Suprapubic skin (tissue), 4 donors: ENCODE results near the gene MORF4L2. TPM values are rescaled to one million over a fixed set of nuclear protein-coding genes. Genes with fewer than 3 reads are reported as not detected.

ENCODE experiments used
- DNase-seq, 2 donors: peaks; one replicate each; pipeline ENCODE4 v3.0.0-alpha.2; 2019; ENCODE audit warnings: low spot score in 2 of 2
- H3K27ac ChIP-seq: fragments of 200-600 bp; sonication (generic); one replicate; pipeline ENCODE4 v1.5.1; 2019
- H3K27me3 ChIP-seq: fragments of 200-600 bp; sonication (generic); one replicate; pipeline ENCODE4 v1.5.1; 2019
- H3K36me3 ChIP-seq: fragments of 200-600 bp; sonication (generic); one replicate; pipeline ENCODE4 v1.5.1; 2019
- H3K4me1 ChIP-seq: fragments of 200-600 bp; sonication (generic); one replicate; pipeline ENCODE4 v1.5.1; 2019
- H3K4me3 ChIP-seq: fragments of 200-600 bp; sonication (generic); one replicate; pipeline ENCODE4 v1.5.1; 2019; ENCODE audit warnings: mild to moderate bottlenecking
- H3K9me3 ChIP-seq: fragments of 200-600 bp; sonication (generic); one replicate; pipeline ENCODE4 v1.5.1; 2019
- CTCF ChIP-seq, 2 donors: fragments of 200-600 bp in 1 of 2; fragments of 450-650 bp in 1 of 2; sonication (generic) in 1 of 2; IDR thresholded peaks; one replicate each; pipeline ENCODE4 v1.5.1; 2016 to 2019; ENCODE audit warnings: antibody characterized with exemption in 2 of 2, mild to moderate bottlenecking in 1 of 2, moderate library complexity in 1 of 2
- EP300 ChIP-seq: sonication (generic); formaldehyde crosslinking; IDR thresholded peaks from one replicate; pipeline ENCODE4 v1.6.1; 2017; ENCODE audit warnings: antibody characterized with exemption
- POLR2A ChIP-seq, 2 donors: fragments of 450-650 bp; IDR thresholded peaks; one replicate each; pipeline ENCODE4 v1.6.1; 2017; ENCODE audit warnings: antibody characterized with exemption in 2 of 2, mild to moderate bottlenecking in 2 of 2, moderate library complexity in 2 of 2
- POLR2AphosphoS5 ChIP-seq, 3 donors: sonication (generic); formaldehyde crosslinking; IDR thresholded peaks; one replicate each; pipeline ENCODE4 v1.6.1; 2017; ENCODE audit warnings: antibody characterized with exemption in 3 of 3
- WGBS: methylation state at CpG from one replicate; pipeline ENCODE4 v1.1.5; 2018; 5-methylcytosine and 5-hydroxymethylcytosine counted together
- total RNA-seq, 4 donors: library from RNA; depleted of rRNA; stranded (reverse); fragments of >200 nt; gene quantifications; one replicate each; pipeline ENCODE4 v1.1.0, GENCODE V29; 2016

The MORF4L2 gene
- total RNA-seq, 4 donors from 2014 or later: 167 to 288 (median 246) TPM

DNA sequence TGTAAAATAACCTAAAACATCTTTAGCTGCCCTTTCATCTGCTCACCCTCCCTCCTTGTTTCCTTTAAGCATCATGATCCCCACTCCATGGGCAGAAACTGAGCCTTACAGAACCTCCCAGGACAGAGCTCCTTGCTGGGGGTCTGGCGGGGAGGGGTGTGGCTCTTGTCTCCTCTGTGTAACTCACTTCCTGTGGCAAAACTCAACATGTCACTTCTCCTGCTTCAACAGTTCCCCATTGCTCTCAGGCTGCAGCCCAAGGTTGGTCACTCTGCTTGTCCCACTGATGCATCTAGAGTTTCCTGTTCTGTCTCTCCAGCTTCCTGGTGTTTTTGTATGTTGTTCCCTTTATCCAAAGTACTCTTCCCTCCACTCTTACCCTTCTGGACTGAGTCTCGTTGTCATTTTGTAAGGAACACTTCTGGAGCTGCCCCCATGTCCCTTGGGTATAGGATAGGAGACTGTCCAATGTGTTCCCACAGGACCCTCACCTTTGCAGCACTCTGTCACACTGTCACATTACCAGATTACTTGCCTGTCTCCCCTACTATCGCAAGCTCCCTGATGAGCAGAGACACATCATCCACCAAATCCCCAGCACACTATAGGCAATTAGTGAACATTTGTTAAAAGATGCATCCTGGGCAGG, 43.8 kb upstream of the MORF4L2 start:
- H3K4me1 ChIP-seq: peaks cover 10% of the 10 kb centered on the region
- no peaks in the 10 kb centered on the region for H3K27me3 ChIP-seq
- 72% methylated on average over 3 of the region's 3 CpGs for WGBS
- no peak overlapping the region for H3K4me3 ChIP-seq
- no peaks in the 10 kb centered on the region for H3K9me3 ChIP-seq
- H3K27ac ChIP-seq: no peak overlapping the region
- no peaks in the 10 kb centered on the region for H3K36me3 ChIP-seq
- TF ChIP-seq POLR2A (IDR thresholded peaks at IDR 0.05) (no peak), CTCF (IDR thresholded peaks at IDR 0.05) (no peak), POLR2AphosphoS5 (IDR thresholded peaks at IDR 0.05) (no peak), EP300 (no peak)
- no peak for DNase-seq

DNA sequence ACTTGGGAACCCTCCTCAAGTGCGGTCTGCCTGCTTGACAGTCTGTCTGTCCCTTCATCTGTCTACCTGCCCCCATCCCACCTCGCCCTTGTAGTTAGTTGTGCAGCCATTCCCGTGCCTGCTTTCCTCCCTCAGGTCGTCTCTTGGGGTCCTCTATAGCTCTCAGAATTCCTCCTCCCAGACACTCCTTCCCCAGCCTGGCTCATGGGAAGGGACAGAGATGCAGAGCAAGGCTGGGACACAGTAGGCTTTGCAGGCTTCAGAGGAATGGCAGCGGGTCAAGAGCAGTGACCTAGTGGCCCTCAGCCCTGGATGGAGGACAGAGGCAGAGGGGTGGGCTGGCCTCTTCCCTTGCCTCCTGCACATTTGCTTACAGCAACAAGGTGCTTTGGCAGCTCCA, 42.5 kb upstream of the MORF4L2 start:
- Histone ChIP-seq H3K36me3 (no peaks in the 10 kb centered on the region), H3K27ac (no peak overlapping the region), H3K4me3 (no peak overlapping the region), H3K9me3 (no peaks in the 10 kb centered on the region), H3K4me1 (peaks cover 10% of the 10 kb centered on the region), H3K27me3 (no peaks in the 10 kb centered on the region)
- TF ChIP-seq POLR2A (IDR thresholded peaks at IDR 0.05) (no peak), CTCF (IDR thresholded peaks at IDR 0.05) (no peak), POLR2AphosphoS5 (IDR thresholded peaks at IDR 0.05) (no peak)
- no peak for DNase-seq
- 72% methylated on average over 5 of the region's 5 CpGs for WGBS

DNA sequence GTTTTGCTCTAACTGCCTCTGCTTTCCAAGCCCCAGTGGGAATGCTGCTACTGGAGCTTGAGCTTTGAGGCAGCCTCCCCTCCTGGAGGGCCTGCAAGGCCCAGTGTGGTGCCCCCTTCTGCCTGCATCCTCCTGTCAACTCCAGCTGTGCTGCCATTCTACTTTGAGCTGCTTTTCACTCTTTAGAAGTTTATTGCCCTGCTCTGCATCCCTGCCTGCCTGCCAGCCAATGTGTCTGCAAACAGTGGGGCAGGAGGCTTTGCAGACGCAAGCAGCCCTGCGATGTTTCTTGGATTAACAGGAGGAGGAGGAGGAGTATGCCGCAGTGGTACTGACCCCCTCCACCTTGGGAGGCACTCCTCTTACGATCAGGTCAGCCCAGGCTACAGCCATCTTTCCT, 40.6 kb upstream of the MORF4L2 start:
- H3K27ac ChIP-seq: no peak overlapping the region
- WGBS: 63% methylated on average over 3 of the region's 4 CpGs
- H3K4me3 ChIP-seq: no peak overlapping the region
- H3K27me3 ChIP-seq: no peaks in the 10 kb centered on the region
- no peaks in the 10 kb centered on the region for H3K36me3 ChIP-seq
- TF ChIP-seq CTCF (IDR thresholded peaks at IDR 0.05) (no peak), POLR2A (IDR thresholded peaks at IDR 0.05) (no peak), EP300 (no peak), POLR2AphosphoS5 (IDR thresholded peaks at IDR 0.05) (no peak)
- peaks cover 10% of the 10 kb centered on the region for H3K4me1 ChIP-seq
- no peak for DNase-seq
- no peaks in the 10 kb centered on the region for H3K9me3 ChIP-seq

DNA sequence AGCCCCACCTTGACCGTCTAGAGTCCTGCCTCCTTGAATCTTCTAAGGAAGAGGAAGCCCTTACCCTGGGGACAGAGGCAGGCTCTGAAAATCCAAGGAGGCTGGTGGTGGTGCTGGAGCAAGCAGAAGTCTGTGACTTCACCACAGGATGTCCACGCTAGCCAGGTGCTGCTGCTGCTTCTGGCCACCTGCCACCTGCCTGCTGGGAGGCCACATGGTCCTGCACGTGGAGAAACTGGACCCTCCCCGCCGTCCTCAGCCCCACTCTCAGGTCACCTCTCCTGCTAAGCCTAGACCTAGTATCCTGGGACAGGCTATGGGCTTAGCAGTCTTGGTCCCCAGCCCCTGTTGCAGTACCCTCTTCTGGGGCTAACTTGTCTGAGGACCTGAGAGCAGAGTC, 40.0 kb upstream of the MORF4L2 start:
- TF ChIP-seq EP300 (no peak), POLR2AphosphoS5 (IDR thresholded peaks at IDR 0.05) (no peak), POLR2A (IDR thresholded peaks at IDR 0.05) (no peak), CTCF (IDR thresholded peaks at IDR 0.05) (no peak)
- DNase-seq: no peak
- WGBS: 48% methylated on average over 5 of the region's 5 CpGs
- Histone ChIP-seq H3K27me3 (no peaks in the 10 kb centered on the region), H3K9me3 (no peaks in the 10 kb centered on the region), H3K4me3 (no peak overlapping the region), H3K4me1 (peaks cover 10% of the 10 kb centered on the region), H3K36me3 (no peaks in the 10 kb centered on the region), H3K27ac (no peak overlapping the region)

GRCh38 chrX:103722505-103722904, 36.0 kb upstream of the MORF4L2 start:
- no peak overlapping the region for H3K4me3 ChIP-seq
- TF ChIP-seq POLR2AphosphoS5 (IDR thresholded peaks at IDR 0.05) (no peak), POLR2A (IDR thresholded peaks at IDR 0.05) (no peak), EP300 (no peak), CTCF (IDR thresholded peaks at IDR 0.05) (no peak)
- no peaks in the 10 kb centered on the region for H3K36me3 ChIP-seq
- WGBS: 68% methylated on average over 3 of the region's 3 CpGs
- H3K4me1 ChIP-seq: no peaks in the 10 kb centered on the region
- H3K27ac ChIP-seq: no peak overlapping the region
- H3K9me3 ChIP-seq: no peaks in the 10 kb centered on the region
- no peak for DNase-seq
- H3K27me3 ChIP-seq: no peaks in the 10 kb centered on the region
